K562 (cell line): ENCODE results near the gene CD320. TPM values are rescaled to one million over a fixed set of nuclear protein-coding genes. Genes with fewer than 3 reads are reported as not detected.

ENCODE experiments used
- polyA plus RNA-seq, 8 experiments: library from polyadenylated mRNA; depleted of rRNA in 4 of 8; stranded (reverse) in 5 of 8; unstranded in 3 of 8; fragments of >200 nt; fragmentation: Nextera tagmentation in 2 of 8; fragmentation: Illumina TruSeq in 1 of 8; extraction: Ambion mirVana in 2 of 8; extraction: Trizol in 1 of 8; gene quantifications; 2 replicates each; pipeline versions ENCODE4 v1.2.1 to v1.2.3, GENCODE V29; 2011 to 2014; ENCODE audit warnings: inconsistent platforms in 1 of 8, missing spikeins in 1 of 8
- total RNA-seq, 7 experiments: library from RNA; depleted of rRNA in 6 of 7; stranded (reverse); fragments of >200 nt in 6 of 7; fragmentation: Illumina TruSeq in 2 of 7; extraction: Trizol in 2 of 7; gene quantifications; 2 replicates each; pipeline versions ENCODE4 v1.2.1 to v1.2.3, GENCODE V29; 2011 to 2021; ENCODE audit warnings: low replicate concordance in 1 of 7

Gene CD320
- total and polyA plus RNA-seq, 9 of the 15 experiments (the other 6 are each of a cell fraction or from before 2014, with no cell fraction given) = 0.45 to 94.5 (median 34.4) TPM

Other genes with a start within 250 kb of the CD320 start
Only the 7 nearest of the 11 such genes appear.
- gene CERS4, start 99.0 kb downstream of the CD320 start, total RNA-seq (2014; rRNA removed) = 3.8 and 5.2 TPM in 2 replicates
- gene CERS4, start 99.0 kb downstream of the CD320 start, total RNA-seq (2014; rRNA removed; fragmentation: Illumina TruSeq; extraction: Trizol) = 1.1 and 1.4 TPM in 2 replicates
- gene CERS4, start 99.0 kb downstream of the CD320 start, total RNA-seq (2015; rRNA removed; fragmentation: Illumina TruSeq; extraction: Trizol) = 2.0 and 2.8 TPM in 2 replicates
- 3.7 and 3.8 TPM in 2 replicates for gene CERS4, start 99.0 kb downstream of the CD320 start, total RNA-seq (2021)
- gene CERS4, start 99.0 kb downstream of the CD320 start, polyA plus RNA-seq (2011; rRNA removed) = 4.4 and 7.4 TPM in 2 replicates
- gene CERS4, start 99.0 kb downstream of the CD320 start, polyA plus RNA-seq (2014; fragmentation: Illumina TruSeq; extraction: Trizol) = 1.3 and 3.1 TPM in 2 replicates
- under 1 TPM in 1 of 2 experiments, not detected in 1; 0.14 TPM for gene CERS4, start 99.0 kb downstream of the CD320 start, polyA plus RNA-seq (2014; fragmentation: Nextera tagmentation; extraction: Ambion mirVana)
- 4.3 and 5.6 TPM in 2 replicates for gene CERS4, start 99.0 kb downstream of the CD320 start, polyA plus RNA-seq (2014; rRNA removed)
- gene NDUFA7, start 13.0 kb upstream of the CD320 start, total RNA-seq (2014; rRNA removed) = 114 and 148 TPM in 2 replicates
- gene NDUFA7, start 13.0 kb upstream of the CD320 start, total RNA-seq (2014; rRNA removed; fragmentation: Illumina TruSeq; extraction: Trizol) = 49.8 and 70.8 TPM in 2 replicates
- 134 and 142 TPM in 2 replicates for gene NDUFA7, start 13.0 kb upstream of the CD320 start, total RNA-seq (2015; rRNA removed; fragmentation: Illumina TruSeq; extraction: Trizol)
- 101 and 105 TPM in 2 replicates for gene NDUFA7, start 13.0 kb upstream of the CD320 start, total RNA-seq (2021)
- 79.6 and 135 TPM in 2 replicates for gene NDUFA7, start 13.0 kb upstream of the CD320 start, polyA plus RNA-seq (2011; rRNA removed)
- gene NDUFA7, start 13.0 kb upstream of the CD320 start, polyA plus RNA-seq (2014; fragmentation: Illumina TruSeq; extraction: Trizol) = 212 and 228 TPM in 2 replicates
- 100 to 1,000 TPM; 312 to 348 TPM for gene NDUFA7, start 13.0 kb upstream of the CD320 start, polyA plus RNA-seq (2014; fragmentation: Nextera tagmentation; extraction: Ambion mirVana)
- 152 and 187 TPM in 2 replicates for gene NDUFA7, start 13.0 kb upstream of the CD320 start, polyA plus RNA-seq (2014; rRNA removed)
- 1,864 and 2,438 TPM in 2 replicates for gene RPS28, start 13.1 kb upstream of the CD320 start, total RNA-seq (2014; rRNA removed)
- 130 and 165 TPM in 2 replicates for gene RPS28, start 13.1 kb upstream of the CD320 start, total RNA-seq (2014; rRNA removed; fragmentation: Illumina TruSeq; extraction: Trizol)
- gene RPS28, start 13.1 kb upstream of the CD320 start, total RNA-seq (2015; rRNA removed; fragmentation: Illumina TruSeq; extraction: Trizol) = 471 and 527 TPM in 2 replicates
- 2,747 and 3,081 TPM in 2 replicates for gene RPS28, start 13.1 kb upstream of the CD320 start, total RNA-seq (2021)
- 662 and 1,013 TPM in 2 replicates for gene RPS28, start 13.1 kb upstream of the CD320 start, polyA plus RNA-seq (2011; rRNA removed)
- gene RPS28, start 13.1 kb upstream of the CD320 start, polyA plus RNA-seq (2014; fragmentation: Illumina TruSeq; extraction: Trizol) = 866 and 1,057 TPM in 2 replicates
- gene RPS28, start 13.1 kb upstream of the CD320 start, polyA plus RNA-seq (2014; fragmentation: Nextera tagmentation; extraction: Ambion mirVana) = 1,000 to 10,000 TPM; 2,724 to 2,827 TPM
- 1,303 and 1,847 TPM in 2 replicates for gene RPS28, start 13.1 kb upstream of the CD320 start, polyA plus RNA-seq (2014; rRNA removed)
- not detected in 2 replicates for gene KANK3, start 34.9 kb upstream of the CD320 start, total RNA-seq (2014; rRNA removed)
- gene KANK3, start 34.9 kb upstream of the CD320 start, total RNA-seq (2014; rRNA removed; fragmentation: Illumina TruSeq; extraction: Trizol) = not detected in 2 replicates
- not detected in 2 replicates for gene KANK3, start 34.9 kb upstream of the CD320 start, total RNA-seq (2015; rRNA removed; fragmentation: Illumina TruSeq; extraction: Trizol)
- gene KANK3, start 34.9 kb upstream of the CD320 start, total RNA-seq (2021) = 0.22 and 0.40 TPM in 2 replicates
- gene KANK3, start 34.9 kb upstream of the CD320 start, polyA plus RNA-seq (2011; rRNA removed) = 0.08 TPM in 2 replicates
- gene KANK3, start 34.9 kb upstream of the CD320 start, polyA plus RNA-seq (2014; fragmentation: Illumina TruSeq; extraction: Trizol) = 0.06 TPM in 1 of 2 replicates, not detected in the other
- gene KANK3, start 34.9 kb upstream of the CD320 start, polyA plus RNA-seq (2014; fragmentation: Nextera tagmentation; extraction: Ambion mirVana) = under 1 TPM in 1 of 2 experiments, not detected in 1; 0.03 TPM
- not detected in 2 replicates for gene KANK3, start 34.9 kb upstream of the CD320 start, polyA plus RNA-seq (2014; rRNA removed)
- 0.05 and 0.33 TPM in 2 replicates for gene ANGPTL4, start 55.8 kb upstream of the CD320 start, total RNA-seq (2014; rRNA removed)
- gene ANGPTL4, start 55.8 kb upstream of the CD320 start, total RNA-seq (2014; rRNA removed; fragmentation: Illumina TruSeq; extraction: Trizol) = not detected in 2 replicates
- gene ANGPTL4, start 55.8 kb upstream of the CD320 start, total RNA-seq (2015; rRNA removed; fragmentation: Illumina TruSeq; extraction: Trizol) = 0.08 and 0.22 TPM in 2 replicates
- 0.20 and 0.24 TPM in 2 replicates for gene ANGPTL4, start 55.8 kb upstream of the CD320 start, total RNA-seq (2021)
- 0.64 and 0.77 TPM in 2 replicates for gene ANGPTL4, start 55.8 kb upstream of the CD320 start, polyA plus RNA-seq (2011; rRNA removed)
- gene ANGPTL4, start 55.8 kb upstream of the CD320 start, polyA plus RNA-seq (2014; fragmentation: Illumina TruSeq; extraction: Trizol) = 0.32 TPM in 1 of 2 replicates, not detected in the other
- gene ANGPTL4, start 55.8 kb upstream of the CD320 start, polyA plus RNA-seq (2014; fragmentation: Nextera tagmentation; extraction: Ambion mirVana) = not detected
- 0.15 and 0.85 TPM in 2 replicates for gene ANGPTL4, start 55.8 kb upstream of the CD320 start, polyA plus RNA-seq (2014; rRNA removed)
- 13.8 and 14.6 TPM in 2 replicates for gene RAB11B, start 82.0 kb upstream of the CD320 start, total RNA-seq (2014; rRNA removed)
- 2.1 and 2.9 TPM in 2 replicates for gene RAB11B, start 82.0 kb upstream of the CD320 start, total RNA-seq (2014; rRNA removed; fragmentation: Illumina TruSeq; extraction: Trizol)
- 6.5 and 9.1 TPM in 2 replicates for gene RAB11B, start 82.0 kb upstream of the CD320 start, total RNA-seq (2015; rRNA removed; fragmentation: Illumina TruSeq; extraction: Trizol)
- gene RAB11B, start 82.0 kb upstream of the CD320 start, total RNA-seq (2021) = 71.0 and 72.3 TPM in 2 replicates
- gene RAB11B, start 82.0 kb upstream of the CD320 start, polyA plus RNA-seq (2011; rRNA removed) = 18.4 and 36.4 TPM in 2 replicates
- 14.3 and 42.6 TPM in 2 replicates for gene RAB11B, start 82.0 kb upstream of the CD320 start, polyA plus RNA-seq (2014; fragmentation: Illumina TruSeq; extraction: Trizol)
- gene RAB11B, start 82.0 kb upstream of the CD320 start, polyA plus RNA-seq (2014; fragmentation: Nextera tagmentation; extraction: Ambion mirVana) = 1 to 10 TPM in 1 of 2 experiments, under 1 TPM in 1; 0.74 to 1.0 TPM
- 40.9 and 57.7 TPM in 2 replicates for gene RAB11B, start 82.0 kb upstream of the CD320 start, polyA plus RNA-seq (2014; rRNA removed)
- 6.4 and 9.6 TPM in 2 replicates for gene MARCHF2, start 104.9 kb upstream of the CD320 start, total RNA-seq (2014; rRNA removed)
- gene MARCHF2, start 104.9 kb upstream of the CD320 start, total RNA-seq (2014; rRNA removed; fragmentation: Illumina TruSeq; extraction: Trizol) = 1.2 and 1.9 TPM in 2 replicates
- 1.9 and 2.2 TPM in 2 replicates for gene MARCHF2, start 104.9 kb upstream of the CD320 start, total RNA-seq (2015; rRNA removed; fragmentation: Illumina TruSeq; extraction: Trizol)
- 4.1 and 4.2 TPM in 2 replicates for gene MARCHF2, start 104.9 kb upstream of the CD320 start, total RNA-seq (2021)
- gene MARCHF2, start 104.9 kb upstream of the CD320 start, polyA plus RNA-seq (2011; rRNA removed) = 2.2 and 3.1 TPM in 2 replicates
- 2.0 and 3.3 TPM in 2 replicates for gene MARCHF2, start 104.9 kb upstream of the CD320 start, polyA plus RNA-seq (2014; fragmentation: Illumina TruSeq; extraction: Trizol)
- under 1 TPM; 0.39 to 0.41 TPM for gene MARCHF2, start 104.9 kb upstream of the CD320 start, polyA plus RNA-seq (2014; fragmentation: Nextera tagmentation; extraction: Ambion mirVana)
- 3.7 and 5.2 TPM in 2 replicates for gene MARCHF2, start 104.9 kb upstream of the CD320 start, polyA plus RNA-seq (2014; rRNA removed)